NCI-H345 treated with DMSO at 0.1 percent for 48 hours (cell line): ENCODE data around the gene TEAD3.

Experiments used
- DNase-seq: peaks from one replicate; lab custom pipeline; 2025; ENCODE audit not compliant: unreplicated experiment; lab: John Stamatoyannopoulos, UW

TEAD3 gene

GRCh38 chr6:35492974-35493284, 4.0 kb downstream of the TEAD3 start:
- DNase-seq = no peak

GRCh38 chr6:35492258-35492973, 4.5 kb downstream of the TEAD3 start:
- DNase-seq = no peak

- DNase-seq = no peak
Measured at GRCh38 chr6:35491558-35492257, 5.2 kb downstream of the TEAD3 start.

GRCh38 chr6:35490821-35491557, 5.9 kb downstream of the TEAD3 start:
- no peak for DNase-seq

GRCh38 chr6:35489995-35490791, 6.7 kb downstream of the TEAD3 start:
- DNase-seq = no peak

- DNase-seq = no peak
Measured at GRCh38 chr6:35489066-35489465, 7.8 kb downstream of the TEAD3 start.

- no peak for DNase-seq
Measured at GRCh38 chr6:35488517-35488862, 8.4 kb downstream of the TEAD3 start.

GRCh38 chr6:35487658-35488516, 9.0 kb downstream of the TEAD3 start:
- DNase-seq = no peak

- no peak for DNase-seq
Measured at GRCh38 chr6:35486005-35486925, 10.6 kb downstream of the TEAD3 start.

GRCh38 chr6:35485402-35485877, 11.4 kb downstream of the TEAD3 start:
- DNase-seq = no peak

GRCh38 chr6:35484921-35485392, 11.9 kb downstream of the TEAD3 start:
- no peak for DNase-seq

GRCh38 chr6:35483893-35484645, 12.8 kb downstream of the TEAD3 start:
- no peak for DNase-seq

GRCh38 chr6:35483490-35483889, 13.4 kb downstream of the TEAD3 start:
- DNase-seq = no peak

- DNase-seq = no peak
Measured at GRCh38 chr6:35483062-35483461, 13.8 kb downstream of the TEAD3 start.

GRCh38 chr6:35481226-35481625, 15.7 kb downstream of the TEAD3 start:
- DNase-seq = no peak

- no peak for DNase-seq
Measured at GRCh38 chr6:35480176-35480575, 16.7 kb downstream of the TEAD3 start.

- no peak for DNase-seq
Measured at GRCh38 chr6:35478259-35478658, 18.6 kb downstream of the TEAD3 start.

- DNase-seq = peak; percentile 89
Measured at GRCh38 chr6:35477551-35478179, 19.2 kb downstream of the TEAD3 start.
